A549 (cell line): ENCODE measurements around the gene TMEM163.

Source experiments
- EHMT2 ChIP-seq: fragments of 200-600 bp; sonication (generic); IDR thresholded peaks from 2 replicates; pipeline ENCODE4 v1.6.1; 2016; ENCODE audit warnings: antibody characterized with exemption, low read depth, mild to moderate bottlenecking, moderate library complexity
- MAZ ChIP-seq: fragments of 150-350 bp; IDR thresholded peaks from 2 replicates; pipeline ENCODE4 v1.6.1; 2014; ENCODE audit warnings: antibody characterized with exemption, low read depth, low read length, borderline replicate concordance
- MYC ChIP-seq: IDR thresholded peaks from 2 replicates; pipeline ENCODE4 v1.6.1; 2012; ENCODE audit warnings: mild to moderate bottlenecking, inconsistent platforms, low read length, improper control_type of control experiment, borderline replicate concordance
- POLR2A ChIP-seq: IDR thresholded peaks from 2 replicates; pipeline ENCODE4 v1.6.1; 2012; ENCODE audit warnings: mild to moderate bottlenecking, low read length
- ZFP36 ChIP-seq: fragments of 450-650 bp; IDR thresholded peaks from 2 replicates; pipeline ENCODE4 v1.6.1; 2014; ENCODE audit warnings: borderline replicate concordance; ENCODE audit not compliant: partially characterized antibody
- TF ChIP-seq, protein P1 (sequence below): fragments of >200 bp; sonication (Bioruptor Twin); formaldehyde crosslinking; IDR thresholded peaks from 3 replicates; pipeline ENCODE4 v1.5.1; 2016
- TF ChIP-seq, protein P2 (sequence below): fragments of 200-600 bp; sonication (generic); IDR thresholded peaks from 2 replicates; pipeline ENCODE4 v1.6.1; 2016; ENCODE audit warnings: antibody characterized with exemption, mild to moderate bottlenecking, moderate library complexity
- TF ChIP-seq, protein P3 (sequence below): fragments of >200 bp; sonication (Bioruptor Twin); formaldehyde crosslinking; IDR thresholded peaks from 2 replicates; pipeline ENCODE4 v1.6.1; 2016

DNA sequence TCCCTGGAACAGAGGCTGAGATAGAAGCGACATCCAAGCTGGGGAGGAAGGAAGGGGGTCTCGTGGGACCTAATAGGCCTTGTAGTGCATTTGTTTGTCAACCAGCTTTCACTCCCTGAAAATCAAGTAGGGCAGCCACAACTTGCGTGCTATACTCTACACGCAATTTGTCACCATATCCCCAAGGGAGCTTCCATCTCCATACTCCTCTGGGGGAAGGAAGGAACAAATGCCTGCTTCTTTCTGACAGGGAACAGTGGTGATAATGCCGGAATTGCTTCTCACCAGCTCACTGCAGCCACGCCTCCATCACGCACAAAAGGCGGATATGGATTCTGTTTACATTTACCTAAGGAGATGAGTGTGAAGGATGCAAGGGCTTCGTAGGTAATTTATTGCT lies 213.4 kb downstream of the TMEM163 start:
- TF ChIP-seq EHMT2: no peak
- TF ChIP-seq MAZ: no peak
- no peak for TF ChIP-seq MYC
- no peak for TF ChIP-seq POLR2A
- TF ChIP-seq, protein P1, sequence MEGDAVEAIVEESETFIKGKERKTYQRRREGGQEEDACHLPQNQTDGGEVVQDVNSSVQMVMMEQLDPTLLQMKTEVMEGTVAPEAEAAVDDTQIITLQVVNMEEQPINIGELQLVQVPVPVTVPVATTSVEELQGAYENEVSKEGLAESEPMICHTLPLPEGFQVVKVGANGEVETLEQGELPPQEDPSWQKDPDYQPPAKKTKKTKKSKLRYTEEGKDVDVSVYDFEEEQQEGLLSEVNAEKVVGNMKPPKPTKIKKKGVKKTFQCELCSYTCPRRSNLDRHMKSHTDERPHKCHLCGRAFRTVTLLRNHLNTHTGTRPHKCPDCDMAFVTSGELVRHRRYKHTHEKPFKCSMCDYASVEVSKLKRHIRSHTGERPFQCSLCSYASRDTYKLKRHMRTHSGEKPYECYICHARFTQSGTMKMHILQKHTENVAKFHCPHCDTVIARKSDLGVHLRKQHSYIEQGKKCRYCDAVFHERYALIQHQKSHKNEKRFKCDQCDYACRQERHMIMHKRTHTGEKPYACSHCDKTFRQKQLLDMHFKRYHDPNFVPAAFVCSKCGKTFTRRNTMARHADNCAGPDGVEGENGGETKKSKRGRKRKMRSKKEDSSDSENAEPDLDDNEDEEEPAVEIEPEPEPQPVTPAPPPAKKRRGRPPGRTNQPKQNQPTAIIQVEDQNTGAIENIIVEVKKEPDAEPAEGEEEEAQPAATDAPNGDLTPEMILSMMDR: no peak
- TF ChIP-seq, protein P2, sequence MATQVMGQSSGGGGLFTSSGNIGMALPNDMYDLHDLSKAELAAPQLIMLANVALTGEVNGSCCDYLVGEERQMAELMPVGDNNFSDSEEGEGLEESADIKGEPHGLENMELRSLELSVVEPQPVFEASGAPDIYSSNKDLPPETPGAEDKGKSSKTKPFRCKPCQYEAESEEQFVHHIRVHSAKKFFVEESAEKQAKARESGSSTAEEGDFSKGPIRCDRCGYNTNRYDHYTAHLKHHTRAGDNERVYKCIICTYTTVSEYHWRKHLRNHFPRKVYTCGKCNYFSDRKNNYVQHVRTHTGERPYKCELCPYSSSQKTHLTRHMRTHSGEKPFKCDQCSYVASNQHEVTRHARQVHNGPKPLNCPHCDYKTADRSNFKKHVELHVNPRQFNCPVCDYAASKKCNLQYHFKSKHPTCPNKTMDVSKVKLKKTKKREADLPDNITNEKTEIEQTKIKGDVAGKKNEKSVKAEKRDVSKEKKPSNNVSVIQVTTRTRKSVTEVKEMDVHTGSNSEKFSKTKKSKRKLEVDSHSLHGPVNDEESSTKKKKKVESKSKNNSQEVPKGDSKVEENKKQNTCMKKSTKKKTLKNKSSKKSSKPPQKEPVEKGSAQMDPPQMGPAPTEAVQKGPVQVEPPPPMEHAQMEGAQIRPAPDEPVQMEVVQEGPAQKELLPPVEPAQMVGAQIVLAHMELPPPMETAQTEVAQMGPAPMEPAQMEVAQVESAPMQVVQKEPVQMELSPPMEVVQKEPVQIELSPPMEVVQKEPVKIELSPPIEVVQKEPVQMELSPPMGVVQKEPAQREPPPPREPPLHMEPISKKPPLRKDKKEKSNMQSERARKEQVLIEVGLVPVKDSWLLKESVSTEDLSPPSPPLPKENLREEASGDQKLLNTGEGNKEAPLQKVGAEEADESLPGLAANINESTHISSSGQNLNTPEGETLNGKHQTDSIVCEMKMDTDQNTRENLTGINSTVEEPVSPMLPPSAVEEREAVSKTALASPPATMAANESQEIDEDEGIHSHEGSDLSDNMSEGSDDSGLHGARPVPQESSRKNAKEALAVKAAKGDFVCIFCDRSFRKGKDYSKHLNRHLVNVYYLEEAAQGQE: no peak
- no peak for TF ChIP-seq ZFP36
- TF ChIP-seq, protein P3, sequence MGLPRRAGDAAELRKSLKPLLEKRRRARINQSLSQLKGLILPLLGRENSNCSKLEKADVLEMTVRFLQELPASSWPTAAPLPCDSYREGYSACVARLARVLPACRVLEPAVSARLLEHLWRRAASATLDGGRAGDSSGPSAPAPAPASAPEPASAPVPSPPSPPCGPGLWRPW: no peak
